HepG2 (cell line): ENCODE results near the gene TMBIM1. TPM values are rescaled to one million over a fixed set of nuclear protein-coding genes. Genes with fewer than 3 reads are reported as not detected.

Experiments
- JUNB ChIP-seq: sonication (generic); formaldehyde crosslinking; IDR thresholded peaks from 2 replicates; pipeline ENCODE4 v1.8.0; 2022; ENCODE audit warnings: missing genetic modification reagents, mild to moderate bottlenecking, borderline replicate concordance
- PHF21A ChIP-seq: sonication (generic); formaldehyde crosslinking; IDR thresholded peaks from 2 replicates; pipeline ENCODE4 v1.5.0; 2020; ENCODE audit warnings: mild to moderate bottlenecking, missing genetic modification reagents
- POLR2A ChIP-seq, 2 experiments: IDR thresholded peaks; 2 replicates each; pipeline ENCODE4 v1.6.1; 2011; ENCODE audit warnings: low read depth in 2 of 2, low read length in 2 of 2, mild to moderate bottlenecking in 1 of 2, moderate library complexity in 1 of 2; ENCODE audit not compliant: insufficient read depth in 1 of 2
- RELA ChIP-seq: sonication (generic); formaldehyde crosslinking; IDR thresholded peaks from 2 replicates; pipeline ENCODE4 v1.4.0; 2020; ENCODE audit warnings: missing genetic modification reagents
- TIGD3 ChIP-seq: sonication (generic); formaldehyde crosslinking; IDR thresholded peaks from 2 replicates; pipeline ENCODE4 v1.5.1; 2020; ENCODE audit warnings: mild to moderate bottlenecking, missing genetic modification reagents, borderline replicate concordance
- ZNF124 ChIP-seq: sonication (generic); formaldehyde crosslinking; IDR thresholded peaks from 2 replicates; pipeline ENCODE4 v1.4.0; 2020; ENCODE audit warnings: missing genetic modification reagents
- ZNF451 ChIP-seq: sonication (generic); formaldehyde crosslinking; IDR thresholded peaks from 2 replicates; pipeline ENCODE4 v1.5.0; 2020; ENCODE audit warnings: mild to moderate bottlenecking, missing genetic modification reagents
- ZNF496 ChIP-seq: sonication (generic); formaldehyde crosslinking; IDR thresholded peaks from 2 replicates; pipeline ENCODE4 v1.8.1; 2023; ENCODE audit warnings: mild to moderate bottlenecking, moderate library complexity, missing genetic modification reagents; ENCODE audit not compliant: insufficient replicate concordance
- ZNF615 ChIP-seq: sonication (generic); formaldehyde crosslinking; IDR thresholded peaks from 2 replicates; pipeline ENCODE4 v1.5.0; 2020; ENCODE audit warnings: mild to moderate bottlenecking, missing genetic modification reagents, borderline replicate concordance
- ZNF879 ChIP-seq: sonication (generic); formaldehyde crosslinking; IDR thresholded peaks from 2 replicates; pipeline ENCODE4 v1.8.1; 2023; ENCODE audit warnings: missing genetic modification reagents
- polyA plus RNA-seq, 8 experiments: library from polyadenylated mRNA; depleted of rRNA in 3 of 8; stranded (reverse) in 7 of 8; unstranded in 1 of 8; fragments of >200 nt; fragmentation: Illumina TruSeq in 4 of 8; extraction: Trizol in 4 of 8; gene quantifications; 2 replicates each; pipeline versions ENCODE4 v1.2.1 to v1.2.3, GENCODE V29; 2011 to 2016; ENCODE audit warnings: low read depth in 4 of 8, missing spikeins in 1 of 8, mixed read lengths in 1 of 8; ENCODE audit not compliant: insufficient read depth in 1 of 8
- total RNA-seq, 5 experiments: library from RNA; depleted of rRNA; stranded (reverse); fragments of >200 nt; fragmentation: Illumina TruSeq; extraction: Trizol; gene quantifications; 2 replicates each; pipeline ENCODE4 v1.2.3, GENCODE V29; 2016; ENCODE audit warnings: low read depth in 1 of 5
- TF ChIP-seq, protein P1 (sequence below): sonication (generic); formaldehyde crosslinking; IDR thresholded peaks from 2 replicates; pipeline ENCODE4 v1.4.0; 2020; ENCODE audit warnings: missing genetic modification reagents, borderline replicate concordance
- TF ChIP-seq, protein P2 (sequence below): IDR thresholded peaks from 2 replicates; pipeline ENCODE4 v1.6.1; 2018; ENCODE audit warnings: missing genetic modification reagents
- TF ChIP-seq, protein P3 (sequence below): sonication (generic); formaldehyde crosslinking; IDR thresholded peaks from 2 replicates; pipeline ENCODE4 v1.9.0; 2021; ENCODE audit warnings: missing genetic modification reagents, borderline replicate concordance
- TF ChIP-seq, protein P4 (sequence below): sonication (generic); formaldehyde crosslinking; conservative IDR thresholded peaks from 2 replicates; pipeline ENCODE4 v1.4.0; 2020; ENCODE audit warnings: missing genetic modification reagents
- TF ChIP-seq, protein P5 (sequence below): IDR thresholded peaks from 2 replicates; pipeline ENCODE4 v1.6.1; 2016; ENCODE audit warnings: missing genetic modification reagents, missing compliant biosample characterization

Gene TMBIM1
- total and polyA plus RNA-seq, 2 of the 13 experiments (the other 11 are each of a cell fraction or from before 2014, with no cell fraction given), result 127 to 139 TPM

DNA sequence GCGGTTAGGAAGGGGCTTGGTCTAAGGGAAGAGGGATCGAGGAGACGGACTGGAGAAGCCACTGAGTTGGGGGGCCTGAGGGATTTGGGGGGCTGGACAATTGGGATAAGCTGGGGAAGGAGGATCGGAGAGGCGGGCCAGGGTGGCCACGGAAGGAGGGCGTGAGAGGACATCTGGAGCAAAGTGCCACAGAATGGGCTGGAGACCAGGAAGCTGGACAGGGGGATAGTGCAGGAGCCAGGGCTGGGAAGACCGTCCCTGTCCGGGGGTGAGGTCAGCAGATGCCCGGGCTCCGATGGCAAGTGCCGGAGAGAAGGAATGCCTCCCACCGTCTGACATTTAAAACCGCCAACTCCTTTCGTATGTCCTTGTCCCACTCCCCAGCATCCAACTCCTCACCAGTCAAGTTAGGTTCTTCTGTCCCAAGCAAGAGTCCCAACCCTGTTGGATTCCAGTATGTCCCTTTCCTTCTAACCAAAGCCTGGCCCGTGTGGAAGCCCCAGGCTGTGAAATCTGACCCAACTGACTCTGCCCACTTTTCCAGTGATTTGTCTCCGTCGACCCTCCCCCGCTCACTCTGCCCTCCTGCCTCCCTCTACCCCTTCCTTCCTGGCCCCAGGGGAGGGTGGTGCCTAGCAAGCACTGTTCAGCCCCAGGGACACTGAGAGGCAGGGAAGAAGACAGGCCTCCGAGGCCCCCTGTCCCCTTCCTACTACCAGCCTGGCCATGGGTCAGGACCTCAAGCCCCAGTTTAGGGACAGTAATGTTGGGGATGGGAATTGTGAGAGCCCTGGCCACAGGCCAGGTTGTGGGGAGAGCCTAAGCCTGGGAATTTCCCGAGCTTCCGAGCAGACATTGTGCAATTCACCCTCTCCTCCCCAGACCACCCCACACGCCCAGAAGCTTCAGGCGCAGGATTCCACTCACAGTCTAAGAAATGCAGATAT, 31.5 kb upstream of the TMBIM1 start (continued):
- TF ChIP-seq TIGD3 (no peak), RELA (CRISPR knock-in tag) (peak; percentile 98), ZNF451 (CRISPR knock-in tag) (peak; percentile 61; the same call in 1 of the 2 replicates), JUNB (CRISPR knock-in tag) (peak; percentile 76), POLR2A (IDR thresholded peaks at IDR 0.05; ENCODE audit: insufficient read depth in 1 of 2, low read depth in 2 of 2, low read length in 2 of 2) (peak; percentile 54 to 65; a peak in 3 of 4 replicates), ZNF124 (CRISPR knock-in tag) (no peak), PHF21A (CRISPR knock-in tag) (peak; percentile 73; the same call in 1 of the 2 replicates), ZNF879 (CRISPR knock-in tag) (no peak), ZNF496 (CRISPR knock-in tag) (no peak), ZNF615 (CRISPR knock-in tag) (no peak)
- TF ChIP-seq, protein P1, sequence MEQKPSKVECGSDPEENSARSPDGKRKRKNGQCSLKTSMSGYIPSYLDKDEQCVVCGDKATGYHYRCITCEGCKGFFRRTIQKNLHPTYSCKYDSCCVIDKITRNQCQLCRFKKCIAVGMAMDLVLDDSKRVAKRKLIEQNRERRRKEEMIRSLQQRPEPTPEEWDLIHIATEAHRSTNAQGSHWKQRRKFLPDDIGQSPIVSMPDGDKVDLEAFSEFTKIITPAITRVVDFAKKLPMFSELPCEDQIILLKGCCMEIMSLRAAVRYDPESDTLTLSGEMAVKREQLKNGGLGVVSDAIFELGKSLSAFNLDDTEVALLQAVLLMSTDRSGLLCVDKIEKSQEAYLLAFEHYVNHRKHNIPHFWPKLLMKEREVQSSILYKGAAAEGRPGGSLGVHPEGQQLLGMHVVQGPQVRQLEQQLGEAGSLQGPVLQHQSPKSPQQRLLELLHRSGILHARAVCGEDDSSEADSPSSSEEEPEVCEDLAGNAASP (CRISPR knock-in tag), result 0 out of 2 replicates have a peak, but pooled peaks have one; percentile 12
- TF ChIP-seq, protein P2, sequence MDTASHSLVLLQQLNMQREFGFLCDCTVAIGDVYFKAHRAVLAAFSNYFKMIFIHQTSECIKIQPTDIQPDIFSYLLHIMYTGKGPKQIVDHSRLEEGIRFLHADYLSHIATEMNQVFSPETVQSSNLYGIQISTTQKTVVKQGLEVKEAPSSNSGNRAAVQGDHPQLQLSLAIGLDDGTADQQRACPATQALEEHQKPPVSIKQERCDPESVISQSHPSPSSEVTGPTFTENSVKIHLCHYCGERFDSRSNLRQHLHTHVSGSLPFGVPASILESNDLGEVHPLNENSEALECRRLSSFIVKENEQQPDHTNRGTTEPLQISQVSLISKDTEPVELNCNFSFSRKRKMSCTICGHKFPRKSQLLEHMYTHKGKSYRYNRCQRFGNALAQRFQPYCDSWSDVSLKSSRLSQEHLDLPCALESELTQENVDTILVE (CRISPR knock-in tag), result no peak
- TF ChIP-seq, protein P3, sequence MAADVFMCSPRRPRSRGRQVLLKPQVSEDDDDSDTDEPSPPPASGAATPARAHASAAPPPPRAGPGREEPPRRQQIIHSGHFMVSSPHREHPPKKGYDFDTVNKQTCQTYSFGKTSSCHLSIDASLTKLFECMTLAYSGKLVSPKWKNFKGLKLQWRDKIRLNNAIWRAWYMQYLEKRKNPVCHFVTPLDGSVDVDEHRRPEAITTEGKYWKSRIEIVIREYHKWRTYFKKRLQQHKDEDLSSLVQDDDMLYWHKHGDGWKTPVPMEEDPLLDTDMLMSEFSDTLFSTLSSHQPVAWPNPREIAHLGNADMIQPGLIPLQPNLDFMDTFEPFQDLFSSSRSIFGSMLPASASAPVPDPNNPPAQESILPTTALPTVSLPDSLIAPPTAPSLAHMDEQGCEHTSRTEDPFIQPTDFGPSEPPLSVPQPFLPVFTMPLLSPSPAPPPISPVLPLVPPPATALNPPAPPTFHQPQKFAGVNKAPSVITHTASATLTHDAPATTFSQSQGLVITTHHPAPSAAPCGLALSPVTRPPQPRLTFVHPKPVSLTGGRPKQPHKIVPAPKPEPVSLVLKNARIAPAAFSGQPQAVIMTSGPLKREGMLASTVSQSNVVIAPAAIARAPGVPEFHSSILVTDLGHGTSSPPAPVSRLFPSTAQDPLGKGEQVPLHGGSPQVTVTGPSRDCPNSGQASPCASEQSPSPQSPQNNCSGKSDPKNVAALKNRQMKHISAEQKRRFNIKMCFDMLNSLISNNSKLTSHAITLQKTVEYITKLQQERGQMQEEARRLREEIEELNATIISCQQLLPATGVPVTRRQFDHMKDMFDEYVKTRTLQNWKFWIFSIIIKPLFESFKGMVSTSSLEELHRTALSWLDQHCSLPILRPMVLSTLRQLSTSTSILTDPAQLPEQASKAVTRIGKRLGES (CRISPR knock-in tag), result no peak
- TF ChIP-seq, protein P4, sequence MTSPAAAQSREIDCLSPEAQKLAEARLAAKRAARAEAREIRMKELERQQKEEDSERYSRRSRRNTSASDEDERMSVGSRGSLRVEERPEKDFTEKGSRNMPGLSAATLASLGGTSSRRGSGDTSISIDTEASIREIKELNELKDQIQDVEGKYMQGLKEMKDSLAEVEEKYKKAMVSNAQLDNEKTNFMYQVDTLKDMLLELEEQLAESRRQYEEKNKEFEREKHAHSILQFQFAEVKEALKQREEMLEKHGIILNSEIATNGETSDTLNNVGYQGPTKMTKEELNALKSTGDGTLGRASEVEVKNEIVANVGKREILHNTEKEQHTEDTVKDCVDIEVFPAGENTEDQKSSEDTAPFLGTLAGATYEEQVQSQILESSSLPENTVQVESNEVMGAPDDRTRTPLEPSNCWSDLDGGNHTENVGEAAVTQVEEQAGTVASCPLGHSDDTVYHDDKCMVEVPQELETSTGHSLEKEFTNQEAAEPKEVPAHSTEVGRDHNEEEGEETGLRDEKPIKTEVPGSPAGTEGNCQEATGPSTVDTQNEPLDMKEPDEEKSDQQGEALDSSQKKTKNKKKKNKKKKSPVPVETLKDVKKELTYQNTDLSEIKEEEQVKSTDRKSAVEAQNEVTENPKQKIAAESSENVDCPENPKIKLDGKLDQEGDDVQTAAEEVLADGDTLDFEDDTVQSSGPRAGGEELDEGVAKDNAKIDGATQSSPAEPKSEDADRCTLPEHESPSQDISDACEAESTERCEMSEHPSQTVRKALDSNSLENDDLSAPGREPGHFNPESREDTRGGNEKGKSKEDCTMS (CRISPR knock-in tag), result no peak
- TF ChIP-seq, protein P5, sequence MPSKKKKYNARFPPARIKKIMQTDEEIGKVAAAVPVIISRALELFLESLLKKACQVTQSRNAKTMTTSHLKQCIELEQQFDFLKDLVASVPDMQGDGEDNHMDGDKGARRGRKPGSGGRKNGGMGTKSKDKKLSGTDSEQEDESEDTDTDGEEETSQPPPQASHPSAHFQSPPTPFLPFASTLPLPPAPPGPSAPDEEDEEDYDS (CRISPR knock-in tag), result no peak; the same call in 1 of the 2 replicates
